ENCODE measurements around the gene RFX2.

Gene RFX2

DNA sequence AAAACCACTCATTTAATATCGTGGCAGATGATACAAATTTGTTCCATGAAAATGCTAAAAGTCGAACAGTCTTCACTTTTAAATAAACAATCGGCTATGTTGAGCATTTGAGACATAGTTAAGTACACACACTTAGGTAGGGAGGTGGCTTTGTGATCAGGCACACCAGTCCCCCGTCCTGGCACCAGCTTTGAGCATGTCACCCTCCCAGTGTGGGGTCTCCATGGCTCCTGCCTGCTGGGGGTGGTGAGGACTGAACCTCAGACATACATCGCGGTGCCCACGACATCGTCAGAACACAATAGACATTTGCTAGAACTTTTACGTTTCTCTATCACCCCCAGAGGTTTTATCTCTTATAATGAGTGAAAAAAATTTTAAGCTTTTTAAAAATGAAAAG lies 62.0 kb downstream of the RFX2 start (continued):
- TF ChIP-seq, protein P1, sequence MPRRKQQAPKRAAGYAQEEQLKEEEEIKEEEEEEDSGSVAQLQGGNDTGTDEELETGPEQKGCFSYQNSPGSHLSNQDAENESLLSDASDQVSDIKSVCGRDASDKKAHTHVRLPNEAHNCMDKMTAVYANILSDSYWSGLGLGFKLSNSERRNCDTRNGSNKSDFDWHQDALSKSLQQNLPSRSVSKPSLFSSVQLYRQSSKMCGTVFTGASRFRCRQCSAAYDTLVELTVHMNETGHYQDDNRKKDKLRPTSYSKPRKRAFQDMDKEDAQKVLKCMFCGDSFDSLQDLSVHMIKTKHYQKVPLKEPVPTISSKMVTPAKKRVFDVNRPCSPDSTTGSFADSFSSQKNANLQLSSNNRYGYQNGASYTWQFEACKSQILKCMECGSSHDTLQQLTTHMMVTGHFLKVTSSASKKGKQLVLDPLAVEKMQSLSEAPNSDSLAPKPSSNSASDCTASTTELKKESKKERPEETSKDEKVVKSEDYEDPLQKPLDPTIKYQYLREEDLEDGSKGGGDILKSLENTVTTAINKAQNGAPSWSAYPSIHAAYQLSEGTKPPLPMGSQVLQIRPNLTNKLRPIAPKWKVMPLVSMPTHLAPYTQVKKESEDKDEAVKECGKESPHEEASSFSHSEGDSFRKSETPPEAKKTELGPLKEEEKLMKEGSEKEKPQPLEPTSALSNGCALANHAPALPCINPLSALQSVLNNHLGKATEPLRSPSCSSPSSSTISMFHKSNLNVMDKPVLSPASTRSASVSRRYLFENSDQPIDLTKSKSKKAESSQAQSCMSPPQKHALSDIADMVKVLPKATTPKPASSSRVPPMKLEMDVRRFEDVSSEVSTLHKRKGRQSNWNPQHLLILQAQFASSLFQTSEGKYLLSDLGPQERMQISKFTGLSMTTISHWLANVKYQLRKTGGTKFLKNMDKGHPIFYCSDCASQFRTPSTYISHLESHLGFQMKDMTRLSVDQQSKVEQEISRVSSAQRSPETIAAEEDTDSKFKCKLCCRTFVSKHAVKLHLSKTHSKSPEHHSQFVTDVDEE (CRISPR knock-in tag; IDR thresholded peaks at IDR 0.05), result no peak
- TF ChIP-seq, protein P2, sequence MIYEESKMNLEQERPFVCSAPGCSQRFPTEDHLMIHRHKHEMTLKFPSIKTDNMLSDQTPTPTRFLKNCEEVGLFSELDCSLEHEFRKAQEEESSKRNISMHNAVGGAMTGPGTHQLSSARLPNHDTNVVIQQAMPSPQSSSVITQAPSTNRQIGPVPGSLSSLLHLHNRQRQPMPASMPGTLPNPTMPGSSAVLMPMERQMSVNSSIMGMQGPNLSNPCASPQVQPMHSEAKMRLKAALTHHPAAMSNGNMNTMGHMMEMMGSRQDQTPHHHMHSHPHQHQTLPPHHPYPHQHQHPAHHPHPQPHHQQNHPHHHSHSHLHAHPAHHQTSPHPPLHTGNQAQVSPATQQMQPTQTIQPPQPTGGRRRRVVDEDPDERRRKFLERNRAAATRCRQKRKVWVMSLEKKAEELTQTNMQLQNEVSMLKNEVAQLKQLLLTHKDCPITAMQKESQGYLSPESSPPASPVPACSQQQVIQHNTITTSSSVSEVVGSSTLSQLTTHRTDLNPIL (CRISPR knock-in tag; IDR thresholded peaks at IDR 0.05; ENCODE audit: low read depth), result no peak
- no peak for TF ChIP-seq TOX (CRISPR knock-in tag; IDR thresholded peaks at IDR 0.05; ENCODE audit: borderline replicate concordance)
- no peak for TF ChIP-seq ESRRG (CRISPR knock-in tag; IDR thresholded peaks at IDR 0.05)
- no peak for TF ChIP-seq ISL1 (CRISPR knock-in tag; IDR thresholded peaks at IDR 0.05)

DNA sequence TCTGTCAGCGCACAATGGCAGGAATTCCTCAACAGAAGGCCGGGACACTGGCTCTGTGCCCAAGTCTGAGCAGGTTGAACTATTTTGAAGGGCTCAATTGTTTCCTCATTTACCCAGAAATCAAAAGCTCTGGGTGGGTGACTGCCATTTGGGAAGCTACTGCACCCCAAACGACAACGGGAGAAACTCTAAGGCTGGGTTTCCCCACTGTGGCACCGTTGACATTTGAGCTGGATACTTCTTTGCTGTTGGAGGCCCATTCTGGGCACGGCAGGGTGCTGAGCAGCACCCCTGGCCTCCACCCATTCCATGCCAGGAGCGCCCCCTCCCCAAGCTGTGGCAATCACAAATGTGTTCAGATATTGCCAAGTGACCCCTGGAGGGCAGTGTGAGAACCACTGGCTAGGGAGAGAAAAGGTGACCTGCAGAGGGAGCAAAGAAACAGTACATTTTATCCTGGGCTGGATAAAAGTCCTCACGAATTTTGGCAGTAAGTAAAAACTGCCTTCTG lies 62.5 kb downstream of the RFX2 start:
- ATAC-seq, result peak; percentile 90
- no peak for TF ChIP-seq ARNTL (CRISPR knock-in tag; IDR thresholded peaks at IDR 0.05; ENCODE audit: borderline replicate concordance, low read depth)
- no peak for TF ChIP-seq ZFP30 (CRISPR knock-in tag; IDR thresholded peaks at IDR 0.05)
- TF ChIP-seq ZNF565 (CRISPR knock-in tag; conservative IDR thresholded peaks at IDR 0.05; ENCODE audit: low read depth), result no peak
- TF ChIP-seq ZC3H10 (CRISPR knock-in tag; IDR thresholded peaks at IDR 0.05), result no peak
- TF ChIP-seq ZNF8 (CRISPR knock-in tag; IDR thresholded peaks at IDR 0.05), result no peak
- no peak for TF ChIP-seq ZNF70 (CRISPR knock-in tag; IDR thresholded peaks at IDR 0.05)

DNA sequence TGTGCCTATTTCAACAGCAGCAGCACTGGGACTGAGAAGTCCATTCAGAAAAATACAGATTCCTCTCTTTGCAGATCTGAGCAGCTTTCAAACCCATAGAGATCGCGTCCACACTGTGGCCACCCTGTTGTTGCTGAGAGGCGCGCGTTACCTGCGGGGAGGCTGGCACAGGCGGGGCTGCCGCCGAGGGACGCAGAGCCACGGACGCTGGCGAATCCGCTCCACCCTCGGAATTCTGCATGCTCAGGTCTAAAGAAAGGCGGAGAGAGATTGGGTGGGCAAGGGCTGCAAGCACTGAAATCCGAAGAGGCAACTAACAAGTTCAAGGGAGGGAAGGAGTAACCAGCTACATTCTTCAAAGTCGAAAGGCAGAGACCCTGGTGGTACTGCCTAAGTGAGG lies 63.0 kb downstream of the RFX2 start:
- TF ChIP-seq SNAI2 (CRISPR knock-in tag; IDR thresholded peaks at IDR 0.05), result no peak
- TF ChIP-seq ARNTL (CRISPR knock-in tag; IDR thresholded peaks at IDR 0.05; ENCODE audit: borderline replicate concordance, low read depth), result no peak
- TF ChIP-seq, protein P1 (CRISPR knock-in tag; IDR thresholded peaks at IDR 0.05), result no peak
- no peak for TF ChIP-seq ESRRG (CRISPR knock-in tag; IDR thresholded peaks at IDR 0.05)
- TF ChIP-seq, protein P3, sequence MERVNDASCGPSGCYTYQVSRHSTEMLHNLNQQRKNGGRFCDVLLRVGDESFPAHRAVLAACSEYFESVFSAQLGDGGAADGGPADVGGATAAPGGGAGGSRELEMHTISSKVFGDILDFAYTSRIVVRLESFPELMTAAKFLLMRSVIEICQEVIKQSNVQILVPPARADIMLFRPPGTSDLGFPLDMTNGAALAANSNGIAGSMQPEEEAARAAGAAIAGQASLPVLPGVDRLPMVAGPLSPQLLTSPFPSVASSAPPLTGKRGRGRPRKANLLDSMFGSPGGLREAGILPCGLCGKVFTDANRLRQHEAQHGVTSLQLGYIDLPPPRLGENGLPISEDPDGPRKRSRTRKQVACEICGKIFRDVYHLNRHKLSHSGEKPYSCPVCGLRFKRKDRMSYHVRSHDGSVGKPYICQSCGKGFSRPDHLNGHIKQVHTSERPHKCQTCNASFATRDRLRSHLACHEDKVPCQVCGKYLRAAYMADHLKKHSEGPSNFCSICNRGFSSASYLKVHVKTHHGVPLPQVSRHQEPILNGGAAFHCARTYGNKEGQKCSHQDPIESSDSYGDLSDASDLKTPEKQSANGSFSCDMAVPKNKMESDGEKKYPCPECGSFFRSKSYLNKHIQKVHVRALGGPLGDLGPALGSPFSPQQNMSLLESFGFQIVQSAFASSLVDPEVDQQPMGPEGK (CRISPR knock-in tag; IDR thresholded peaks at IDR 0.05; ENCODE audit: borderline replicate concordance), result no peak
- no peak for TF ChIP-seq RARB (CRISPR knock-in tag; IDR thresholded peaks at IDR 0.05)
- TF ChIP-seq, protein P4, sequence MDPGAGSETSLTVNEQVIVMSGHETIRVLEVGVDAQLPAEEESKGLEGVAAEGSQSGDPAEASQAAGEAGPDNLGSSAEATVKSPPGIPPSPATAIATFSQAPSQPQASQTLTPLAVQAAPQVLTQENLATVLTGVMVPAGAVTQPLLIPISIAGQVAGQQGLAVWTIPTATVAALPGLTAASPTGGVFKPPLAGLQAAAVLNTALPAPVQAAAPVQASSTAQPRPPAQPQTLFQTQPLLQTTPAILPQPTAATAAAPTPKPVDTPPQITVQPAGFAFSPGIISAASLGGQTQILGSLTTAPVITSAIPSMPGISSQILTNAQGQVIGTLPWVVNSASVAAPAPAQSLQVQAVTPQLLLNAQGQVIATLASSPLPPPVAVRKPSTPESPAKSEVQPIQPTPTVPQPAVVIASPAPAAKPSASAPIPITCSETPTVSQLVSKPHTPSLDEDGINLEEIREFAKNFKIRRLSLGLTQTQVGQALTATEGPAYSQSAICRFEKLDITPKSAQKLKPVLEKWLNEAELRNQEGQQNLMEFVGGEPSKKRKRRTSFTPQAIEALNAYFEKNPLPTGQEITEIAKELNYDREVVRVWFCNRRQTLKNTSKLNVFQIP (CRISPR knock-in tag; IDR thresholded peaks at IDR 0.05; ENCODE audit: borderline replicate concordance, low read depth), result no peak
- TF ChIP-seq ZC3H10 (CRISPR knock-in tag; IDR thresholded peaks at IDR 0.05), result no peak
- TF ChIP-seq ZNF70 (CRISPR knock-in tag; IDR thresholded peaks at IDR 0.05), result no peak
- TF ChIP-seq, protein P5, sequence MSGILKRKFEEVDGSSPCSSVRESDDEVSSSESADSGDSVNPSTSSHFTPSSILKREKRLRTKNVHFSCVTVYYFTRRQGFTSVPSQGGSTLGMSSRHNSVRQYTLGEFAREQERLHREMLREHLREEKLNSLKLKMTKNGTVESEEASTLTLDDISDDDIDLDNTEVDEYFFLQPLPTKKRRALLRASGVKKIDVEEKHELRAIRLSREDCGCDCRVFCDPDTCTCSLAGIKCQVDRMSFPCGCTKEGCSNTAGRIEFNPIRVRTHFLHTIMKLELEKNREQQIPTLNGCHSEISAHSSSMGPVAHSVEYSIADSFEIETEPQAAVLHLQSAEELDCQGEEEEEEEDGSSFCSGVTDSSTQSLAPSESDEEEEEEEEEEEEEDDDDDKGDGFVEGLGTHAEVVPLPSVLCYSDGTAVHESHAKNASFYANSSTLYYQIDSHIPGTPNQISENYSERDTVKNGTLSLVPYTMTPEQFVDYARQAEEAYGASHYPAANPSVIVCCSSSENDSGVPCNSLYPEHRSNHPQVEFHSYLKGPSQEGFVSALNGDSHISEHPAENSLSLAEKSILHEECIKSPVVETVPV (CRISPR knock-in tag; IDR thresholded peaks at IDR 0.05), result no peak
- TF ChIP-seq GLIS3 (CRISPR knock-in tag; IDR thresholded peaks at IDR 0.05), result no peak
- TF ChIP-seq OSR1 (CRISPR knock-in tag; IDR thresholded peaks at IDR 0.05), result no peak
- TF ChIP-seq CSDC2 (CRISPR knock-in tag; IDR thresholded peaks at IDR 0.05), result no peak
- TF ChIP-seq PPARA (CRISPR knock-in tag; IDR thresholded peaks at IDR 0.05; ENCODE audit: borderline replicate concordance), result no peak
- TF ChIP-seq ZNF565 (CRISPR knock-in tag; conservative IDR thresholded peaks at IDR 0.05; ENCODE audit: low read depth), result no peak
- TF ChIP-seq, protein P2 (CRISPR knock-in tag; IDR thresholded peaks at IDR 0.05; ENCODE audit: low read depth), result no peak
- ATAC-seq, result no peak
